Measurements from ENCODE around the gene TBCK. TPM values are rescaled to one million over a fixed set of nuclear protein-coding genes. Genes with fewer than 3 reads are reported as not detected.
"Not testable (repeated sequence)": the region's sequence is repeated elsewhere in the genome, so short reads cannot be mapped to it uniquely, and the experiment has no call there.

The TBCK gene
- total RNA-seq, 4 donors from 2014 or later, result 15.6 to 29.9 (median 21.8) TPM

DNA sequence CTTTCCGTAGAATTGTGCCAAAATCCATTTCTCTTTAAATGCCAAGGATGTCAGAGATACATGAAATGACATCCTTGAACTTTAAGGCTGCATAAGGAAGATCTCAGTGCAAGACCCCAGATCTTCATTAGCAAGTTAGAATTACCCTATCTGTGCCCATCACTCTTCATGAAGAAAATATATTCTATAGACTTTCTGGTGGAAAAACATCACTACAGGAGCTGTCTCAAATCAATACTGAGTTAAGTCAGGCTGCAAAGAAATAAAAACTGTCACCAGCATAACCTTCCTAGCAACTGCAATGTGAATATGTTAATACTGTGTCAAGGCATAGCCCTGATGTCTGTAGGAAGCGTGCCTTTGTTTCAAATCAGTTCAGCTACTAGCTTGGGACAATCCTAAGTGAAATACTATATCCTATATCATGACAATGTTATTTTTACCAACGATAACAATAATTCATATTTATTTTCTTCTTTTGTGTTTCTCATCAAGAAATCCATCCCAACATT is 173.3 kb downstream of the TBCK start:
- TF ChIP-seq POLR2A (IDR thresholded peaks at IDR 0.05), result no peak
- no peak for TF ChIP-seq CTCF (IDR thresholded peaks at IDR 0.05)
- no peak for DNase-seq (ENCODE audit: low spot score in 2 of 2)
- no peak overlapping the region for H3K4me3 ChIP-seq (ENCODE audit: low read depth, poor library complexity, severe bottlenecking)
- intact Hi-C loops (cut with DNase I; ENCODE audit: low total_unique reads), result no loop called here
- 78 to 82% methylated on average over 3 of the region's 3 CpGs for WGBS, 2 donors

- DNase-seq (ENCODE audit: low spot score in 2 of 2), result no peak
- H3K4me3 ChIP-seq (ENCODE audit: low read depth, poor library complexity, severe bottlenecking), result no peak overlapping the region
- TF ChIP-seq POLR2A (IDR thresholded peaks at IDR 0.05) (no peak), CTCF (IDR thresholded peaks at IDR 0.05) (no peak)
- intact Hi-C loops (cut with DNase I; ENCODE audit: low total_unique reads), result no loop called here
- WGBS, 2 donors, result 93 to 100% methylated on average over 1 of the region's 1 CpG
Measured at GRCh38 chr4:106140601-106141000, 175.4 kb downstream of the TBCK start.

GRCh38 chr4:106136777-106137331 is 179.2 kb downstream of the TBCK start:
- no peak for TF ChIP-seq CTCF (IDR thresholded peaks at IDR 0.05)
- TF ChIP-seq POLR2A (IDR thresholded peaks at IDR 0.05), result no peak
- intact Hi-C loops (cut with DNase I; ENCODE audit: low total_unique reads), result no loop called here
- no peak for DNase-seq (ENCODE audit: low spot score in 2 of 2)
- H3K4me3 ChIP-seq (ENCODE audit: low read depth, poor library complexity, severe bottlenecking), result no peak overlapping the region

- intact Hi-C loops (cut with DNase I; ENCODE audit: low total_unique reads), result no loop called here
- no peak overlapping the region for H3K4me3 ChIP-seq (ENCODE audit: low read depth, poor library complexity, severe bottlenecking)
- TF ChIP-seq CTCF (IDR thresholded peaks at IDR 0.05) (no peak), POLR2A (IDR thresholded peaks at IDR 0.05) (no peak)
- no peak for DNase-seq (ENCODE audit: low spot score in 2 of 2)
Measured at GRCh38 chr4:106132045-106132444, 184.0 kb downstream of the TBCK start.

- 95 to 98% methylated on average over 2 of the region's 2 CpGs for WGBS, 2 donors
- no peak overlapping the region for H3K4me3 ChIP-seq (ENCODE audit: low read depth, poor library complexity, severe bottlenecking)
- no peak for TF ChIP-seq CTCF (IDR thresholded peaks at IDR 0.05)
- TF ChIP-seq POLR2A (IDR thresholded peaks at IDR 0.05), result no peak
- intact Hi-C loops (cut with DNase I; ENCODE audit: low total_unique reads), result loop anchor here (5.0 kb wide), 1 partner anchor 974 kb away; no protein-coding TSS in a partner anchor
- no peak for DNase-seq (ENCODE audit: low spot score in 2 of 2)
Measured at GRCh38 chr4:106126062-106126461, 189.9 kb downstream of the TBCK start.

DNA sequence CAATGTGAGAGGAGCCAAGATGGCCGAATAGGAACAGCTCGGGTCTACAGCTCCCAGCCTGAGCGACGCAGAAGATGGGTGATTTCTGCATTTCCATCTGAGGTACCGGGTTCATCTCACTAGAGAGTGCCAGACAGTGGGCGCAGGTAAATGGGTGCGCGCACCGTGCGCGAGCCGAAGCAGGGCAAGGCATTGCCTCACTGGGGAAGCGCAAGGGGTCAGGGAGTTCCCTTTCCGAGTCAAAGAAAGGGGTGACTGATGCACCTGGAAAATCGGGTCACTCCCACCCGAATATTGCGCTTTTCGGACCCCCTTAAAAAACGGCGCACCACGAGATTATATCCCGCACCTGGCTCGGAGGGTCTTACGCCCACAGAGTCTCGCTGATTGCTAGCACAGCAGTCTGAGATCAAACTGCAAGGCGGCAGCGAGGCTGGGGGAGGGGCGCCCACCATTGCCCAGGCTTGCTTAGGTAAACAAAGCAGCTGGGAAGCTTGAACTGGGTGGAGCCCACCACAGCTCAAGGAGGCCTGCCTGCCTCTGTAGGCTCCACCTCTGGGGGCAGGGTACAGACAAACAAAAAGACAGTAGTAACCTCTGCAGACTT is 196.0 kb downstream of the TBCK start:
- WGBS, 2 donors, result 96% methylated on average over 21 to 28 of the region's 28 CpGs
- DNase-seq (ENCODE audit: low spot score in 2 of 2); H3K4me3 ChIP-seq (ENCODE audit: low read depth, poor library complexity, severe bottlenecking); intact Hi-C loops (cut with DNase I; ENCODE audit: low total_unique reads): not testable (repeated sequence)

All from lower leg skin (tissue), 4 donors.